ENCODE measurements around the gene PHPT1. TPM values are rescaled to one million over a fixed set of nuclear protein-coding genes. Genes with fewer than 3 reads are reported as not detected.

PHPT1 gene
- total RNA-seq, 1 experiment from 2014 or later, result 161 TPM

- no peak overlapping the region for H2AK5ac ChIP-seq (ENCODE audit: insufficient read length, low read length)
- no peak overlapping the region for H3K27ac ChIP-seq (ENCODE audit: insufficient read length, low read depth, low read length)
- no peak overlapping the region for H3K14ac ChIP-seq (ENCODE audit: insufficient read depth, low read length)
- H2BK15ac ChIP-seq (ENCODE audit: low read depth, low read length), result no peak overlapping the region
- no peak overlapping the region for H3K56ac ChIP-seq (ENCODE audit: insufficient read length, low read depth, low read length)
- H3K9me3 ChIP-seq (ENCODE audit: control insufficient read depth, low read depth, low read length), result no peaks in the 10 kb centered on the region
- H3K18ac ChIP-seq (ENCODE audit: insufficient read length, low read depth, low read length), result no peak overlapping the region
- no peaks in the 10 kb centered on the region for H3K79me2 ChIP-seq (ENCODE audit: insufficient read depth, low read length)
- no peak overlapping the region for H2BK20ac ChIP-seq (ENCODE audit: low read depth, low read length, poor library complexity, severe bottlenecking)
- Mint-ChIP-seq H3K36me3 (ENCODE audit: insufficient read depth in 1 of 3, low read depth in 3 of 3) (peaks cover 0 to 12% (median 3%) of the 10 kb centered on the region in 3 experiments; a peak in 2 of 7 replicates), H3K27me3 (ENCODE audit: low read depth) (no peaks in the 10 kb centered on the region; the same call in none of the 2 replicates), H3K9me3 (no peaks in the 10 kb centered on the region), H3K4me1 (no peaks in the 10 kb centered on the region), H3K4me3 (no peak overlapping the region), H3K27ac (no peak overlapping the region; a peak in 1 of 7 replicates)
- no peak overlapping the region for H4K91ac ChIP-seq (ENCODE audit: insufficient read length, low read depth, low read length)
- H2AFZ ChIP-seq (ENCODE audit: low read length), result no peak overlapping the region
- no peak overlapping the region for H3K9ac ChIP-seq (ENCODE audit: extremely low read depth, insufficient read length, low read length)
- no peaks in the 10 kb centered on the region for H3K4me1 ChIP-seq (ENCODE audit: insufficient read depth, low read length)
- no CpG with 5 or more reads among the region's 15 CpGs for WGBS (ENCODE audit: extremely low coverage, insufficient read length, low lambda C conversion rate)
- no peaks in the 10 kb centered on the region for H4K20me1 ChIP-seq (ENCODE audit: control insufficient read depth, insufficient read depth, insufficient read length)
- TF ChIP-seq CTCF (conservative IDR thresholded peaks at IDR 0.05), result no peak
- H4K5ac ChIP-seq (ENCODE audit: insufficient read length, low read depth, low read length), result no peak overlapping the region
- H2BK120ac ChIP-seq (ENCODE audit: low read depth, low read length, poor library complexity, severe bottlenecking), result no peak overlapping the region
- H3K4me2 ChIP-seq (ENCODE audit: insufficient read depth, insufficient read length, low read length), result no peak overlapping the region
- H2BK5ac ChIP-seq (ENCODE audit: insufficient read length, low read length), result no peak overlapping the region
- H3K23ac ChIP-seq (ENCODE audit: insufficient read length, low read depth, low read length), result no peak overlapping the region
- H3K27me3 ChIP-seq (ENCODE audit: insufficient read depth, low read length), result no peaks in the 10 kb centered on the region
- no peak overlapping the region for H4K8ac ChIP-seq (replicated peaks; ENCODE audit: insufficient read length, low read depth, low read length)
- peak; percentile 30 for DNase-seq
- no peak overlapping the region for H2BK12ac ChIP-seq (ENCODE audit: insufficient read length, low read depth, low read length)
- H3T11ph ChIP-seq (ENCODE audit: low read length), result no peak overlapping the region
- H3K4ac ChIP-seq (ENCODE audit: low read depth, low read length), result no peak overlapping the region
- H3K79me1 ChIP-seq (ENCODE audit: insufficient read depth, low read depth, low read length, poor library complexity, severe bottlenecking), result no peaks in the 10 kb centered on the region
- no peaks in the 10 kb centered on the region for H3K23me2 ChIP-seq (ENCODE audit: insufficient read length, low read depth, low read length, poor library complexity, severe bottlenecking)
Observed at GRCh38 chr9:136856079-136856476, 6.9 kb downstream of the PHPT1 start.
